ENCODE results near the gene DCTN3.
A peak's percentile ranks its signal among the peaks of the same experiment; 100 is the strongest.

DCTN3 gene

DNA sequence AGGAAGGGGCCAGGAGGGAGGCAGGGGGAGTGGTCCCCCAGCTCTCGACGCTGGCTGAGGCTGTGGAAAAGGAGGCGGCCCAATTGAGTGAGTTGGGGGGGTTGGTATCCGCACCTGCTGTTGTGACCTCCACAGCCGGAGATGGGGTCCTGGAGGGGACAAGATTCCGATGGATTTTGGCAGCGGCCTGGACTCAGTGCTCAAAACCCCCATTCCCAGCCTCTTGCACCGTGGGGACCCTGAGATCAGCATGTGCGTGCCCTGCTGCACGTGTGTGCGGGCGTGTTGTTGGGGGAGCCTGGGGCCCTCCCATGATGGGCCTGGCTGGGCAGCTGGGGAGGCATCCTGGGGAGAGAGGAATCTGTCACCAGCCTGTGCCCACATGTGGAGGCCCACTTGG is 45.7 kb downstream of the DCTN3 start:
- Mint-ChIP-seq H3K9me3 (no peaks in the 10 kb centered on the region), H3K27me3 (peaks cover 64% of the 10 kb centered on the region)

DNA sequence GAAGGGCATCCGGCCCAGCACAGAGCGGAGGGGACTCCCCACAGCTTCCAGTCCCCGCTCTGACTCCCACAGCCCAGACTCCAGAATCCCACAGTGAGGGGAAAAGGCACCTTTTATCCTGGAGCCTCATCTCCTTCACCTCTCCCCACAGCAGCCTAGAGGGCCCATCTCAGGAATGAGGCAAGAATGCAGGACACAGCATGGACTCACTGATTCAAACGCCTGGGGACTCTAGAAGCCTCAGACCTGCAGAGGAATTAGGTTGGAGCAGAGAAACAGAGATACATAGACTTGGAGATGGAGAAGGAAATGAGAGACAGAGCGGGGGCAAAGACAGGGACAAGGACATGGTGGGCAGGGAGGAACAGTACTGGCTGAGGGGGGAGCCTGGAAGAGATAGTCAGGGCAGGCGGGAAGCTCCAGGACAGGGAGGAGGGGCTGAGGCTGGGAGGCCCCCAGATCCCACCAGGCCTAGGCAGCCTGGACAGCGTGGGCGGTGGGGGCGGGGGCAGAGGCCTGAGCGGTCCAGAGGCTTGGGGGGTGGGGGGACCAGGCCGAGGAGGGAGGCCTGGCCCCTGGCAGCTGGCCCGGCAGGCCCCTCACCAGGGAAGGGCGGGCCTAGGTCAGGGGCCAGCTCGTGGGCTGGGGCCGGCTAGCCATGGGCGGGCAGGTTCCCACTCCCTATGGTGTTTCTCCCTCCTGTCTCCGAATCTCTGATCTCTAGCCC is 46.5 kb downstream of the DCTN3 start:
- H3K36me3 Mint-ChIP-seq (ENCODE audit: low read depth), result no peaks in the 10 kb centered on the region
- H3K27me3 Mint-ChIP-seq, result peaks cover 59% of the 10 kb centered on the region
- intact Hi-C loops (cut with micrococcal nuclease), result no loop called here
- H3K4me3 Mint-ChIP-seq, result no peak overlapping the region
- H3K4me1 Mint-ChIP-seq (ENCODE audit: low read depth), result peaks cover 6% of the 10 kb centered on the region
- H3K27ac Mint-ChIP-seq, result no peak overlapping the region
- H3K9me3 Mint-ChIP-seq, result no peaks in the 10 kb centered on the region

More for the DNA sequence above, 45.7 kb downstream of the DCTN3 start:
- intact Hi-C loops (cut with micrococcal nuclease), result no loop called here
- Mint-ChIP-seq H3K4me3 (no peak overlapping the region), H3K36me3 (ENCODE audit: low read depth) (no peaks in the 10 kb centered on the region), H3K27ac (no peak overlapping the region), H3K4me1 (ENCODE audit: low read depth) (peaks cover 6% of the 10 kb centered on the region)

DNA sequence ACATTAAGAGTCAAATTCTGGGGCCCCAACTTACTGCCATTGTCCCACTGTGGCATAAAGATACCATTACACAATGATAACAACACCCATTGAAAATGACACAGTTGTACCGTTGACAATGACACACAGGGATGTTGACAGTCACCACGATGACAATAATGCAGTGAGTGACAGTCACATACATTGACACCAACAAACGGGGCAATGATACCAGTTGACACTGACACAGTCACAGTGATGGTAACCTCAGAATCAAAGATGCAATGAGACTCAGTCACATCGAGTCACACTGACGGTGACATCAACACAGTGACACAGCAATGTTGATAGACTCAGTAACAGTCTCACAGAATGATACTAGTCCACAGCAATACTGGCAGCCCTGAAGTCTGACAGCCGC is 47.7 kb downstream of the DCTN3 start:
- intact Hi-C loops (cut with micrococcal nuclease), result no loop called here
- no peaks in the 10 kb centered on the region for H3K9me3 Mint-ChIP-seq
- H3K27ac Mint-ChIP-seq, result no peak overlapping the region
- H3K4me3 Mint-ChIP-seq, result no peak overlapping the region
- H3K4me1 Mint-ChIP-seq (ENCODE audit: low read depth), result peaks cover 3% of the 10 kb centered on the region
- H3K36me3 Mint-ChIP-seq (ENCODE audit: low read depth), result no peaks in the 10 kb centered on the region
- H3K27me3 Mint-ChIP-seq, result peaks cover 58% of the 10 kb centered on the region

DNA sequence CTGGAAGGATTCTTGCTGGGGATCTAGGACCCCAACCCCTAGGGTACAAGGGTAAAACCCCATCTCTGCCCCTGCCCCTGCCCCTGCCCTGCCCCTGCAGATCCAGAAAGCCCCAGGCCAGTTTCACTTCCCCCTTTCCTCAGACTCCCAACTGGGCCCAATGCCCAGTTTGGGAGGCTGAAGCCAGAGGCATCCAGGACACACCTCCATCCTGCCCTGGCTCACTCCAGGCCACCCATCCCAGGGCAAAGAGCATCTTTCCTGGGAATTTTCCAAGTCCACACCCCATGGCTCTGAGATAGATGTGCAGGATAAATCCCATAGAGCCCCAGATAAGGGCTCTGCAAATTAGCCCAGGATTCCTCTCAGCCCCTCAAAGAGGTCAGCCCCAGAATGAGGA is 48.2 kb downstream of the DCTN3 start:
- H3K27me3 Mint-ChIP-seq, result peaks cover 55% of the 10 kb centered on the region
- H3K27ac Mint-ChIP-seq, result no peak overlapping the region
- H3K4me3 Mint-ChIP-seq, result no peak overlapping the region
- intact Hi-C loops (cut with micrococcal nuclease), result no loop called here
- H3K36me3 Mint-ChIP-seq (ENCODE audit: low read depth), result no peaks in the 10 kb centered on the region
- H3K9me3 Mint-ChIP-seq, result no peaks in the 10 kb centered on the region
- no peaks in the 10 kb centered on the region for H3K4me1 Mint-ChIP-seq (ENCODE audit: low read depth)

DNA sequence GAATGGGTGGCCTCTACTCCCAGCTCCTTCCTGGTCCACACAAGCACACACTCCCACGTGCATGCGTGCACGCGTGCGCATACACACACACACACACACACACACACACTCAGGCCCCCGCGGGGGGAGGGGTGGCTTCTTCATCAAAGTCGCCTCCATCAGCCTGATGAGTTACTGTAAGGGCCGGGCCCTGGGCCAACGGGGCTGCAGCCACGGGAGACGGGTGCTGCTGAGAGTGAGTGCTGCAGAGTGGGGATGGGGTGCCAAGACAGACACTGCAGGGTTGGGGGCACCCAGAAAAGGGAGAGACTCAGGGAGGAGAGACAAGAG is 48.8 kb downstream of the DCTN3 start:
- no peaks in the 10 kb centered on the region for H3K9me3 Mint-ChIP-seq
- peaks cover 53% of the 10 kb centered on the region for H3K27me3 Mint-ChIP-seq
- no peaks in the 10 kb centered on the region for H3K4me1 Mint-ChIP-seq (ENCODE audit: low read depth)

DNA sequence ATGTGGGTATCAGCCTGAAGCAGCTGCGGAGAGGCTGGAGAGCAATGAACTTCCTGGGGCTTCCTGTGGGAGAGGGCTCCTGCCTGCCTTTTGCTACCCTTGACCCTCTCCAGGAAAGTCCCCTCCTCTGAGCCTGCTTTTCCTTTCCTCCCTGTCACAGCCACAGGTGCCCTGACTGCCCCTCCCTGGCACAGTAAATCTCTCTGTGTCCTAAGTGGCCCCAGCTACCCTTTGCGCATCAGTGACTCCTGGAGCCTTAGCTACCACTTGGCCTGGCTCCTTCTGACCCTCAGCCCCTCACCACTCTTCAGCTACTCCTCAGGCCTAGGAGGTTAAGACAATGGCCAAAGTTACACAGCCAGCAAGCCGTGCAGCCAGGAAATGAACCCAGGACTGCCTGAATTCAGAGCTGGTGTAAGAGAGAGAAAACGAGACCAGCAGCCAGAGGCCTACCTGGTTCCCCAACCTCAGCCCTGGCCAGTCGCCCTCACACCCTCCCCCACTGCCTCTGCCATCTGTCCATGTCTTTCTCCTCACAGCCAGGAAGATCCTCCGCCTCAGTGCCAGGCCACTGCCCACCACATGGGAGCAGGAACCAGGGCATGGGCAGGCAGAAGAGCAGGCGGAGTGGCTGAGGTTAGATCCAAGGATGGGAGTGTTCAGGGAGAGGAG is 49.4 kb downstream of the DCTN3 start:
- H3K27ac Mint-ChIP-seq, result no peak overlapping the region
- no peaks in the 10 kb centered on the region for H3K9me3 Mint-ChIP-seq
- intact Hi-C loops (cut with micrococcal nuclease), result no loop called here
- H3K27me3 Mint-ChIP-seq, result peaks cover 50% of the 10 kb centered on the region
- no peak overlapping the region for H3K4me3 Mint-ChIP-seq
- H3K36me3 Mint-ChIP-seq (ENCODE audit: low read depth), result no peaks in the 10 kb centered on the region
- no peaks in the 10 kb centered on the region for H3K4me1 Mint-ChIP-seq (ENCODE audit: low read depth)

More for the DNA sequence above, 48.8 kb downstream of the DCTN3 start:
- H3K27ac Mint-ChIP-seq, result peak overlapping the region; percentile 1
- H3K36me3 Mint-ChIP-seq (ENCODE audit: low read depth), result no peaks in the 10 kb centered on the region
- H3K4me3 Mint-ChIP-seq, result no peak overlapping the region
- intact Hi-C loops (cut with micrococcal nuclease), result no loop called here

DNA sequence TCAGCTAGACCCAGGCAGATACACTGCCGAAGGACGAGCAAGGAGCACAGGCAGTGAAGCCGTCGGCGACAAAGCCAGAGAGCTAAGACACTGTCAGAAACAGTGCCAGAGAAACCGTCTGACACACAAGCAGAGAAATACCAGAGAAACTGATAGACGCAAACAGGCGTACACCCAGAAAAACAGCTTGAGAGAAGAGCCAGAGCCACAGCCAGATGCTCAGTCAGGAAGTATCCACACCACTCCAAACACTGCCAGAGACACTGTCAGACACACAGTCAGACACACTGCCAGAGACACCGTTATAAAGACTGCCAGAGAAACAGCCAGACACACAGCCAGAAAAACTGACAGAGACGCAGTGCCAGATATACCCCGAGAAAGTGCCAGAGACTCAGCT is 49.9 kb downstream of the DCTN3 start:
- Mint-ChIP-seq H3K4me3 (no peak overlapping the region), H3K9me3 (no peaks in the 10 kb centered on the region), H3K36me3 (ENCODE audit: low read depth) (no peaks in the 10 kb centered on the region), H3K27ac (no peak overlapping the region), H3K27me3 (peaks cover 48% of the 10 kb centered on the region), H3K4me1 (ENCODE audit: low read depth) (no peaks in the 10 kb centered on the region)
- intact Hi-C loops (cut with micrococcal nuclease), result no loop called here

DNA sequence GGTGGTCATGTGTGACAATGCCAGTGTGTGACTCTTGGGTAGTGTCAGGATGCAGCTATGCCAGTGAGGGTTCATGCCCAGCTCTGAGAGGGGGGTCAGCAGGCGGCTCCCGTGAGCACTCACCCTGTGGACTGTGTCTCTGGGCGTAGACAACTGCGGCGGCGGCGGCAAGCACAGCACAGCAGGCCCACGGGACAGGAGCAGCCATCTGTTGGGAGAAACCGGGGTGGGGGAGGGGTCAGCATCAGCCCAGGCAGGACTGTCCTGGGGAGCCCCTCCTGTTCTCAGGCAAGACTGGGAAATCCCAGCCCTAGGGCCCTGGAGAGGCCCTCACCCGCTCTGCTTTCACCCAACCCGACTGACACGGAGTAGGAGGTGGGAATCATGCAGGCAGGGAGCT is 51.5 kb downstream of the DCTN3 start:
- H3K27me3 Mint-ChIP-seq, result peaks cover 46% of the 10 kb centered on the region
- intact Hi-C loops (cut with micrococcal nuclease), result no loop called here
- no peak overlapping the region for H3K27ac Mint-ChIP-seq
- no peaks in the 10 kb centered on the region for H3K4me1 Mint-ChIP-seq (ENCODE audit: low read depth)
- no peaks in the 10 kb centered on the region for H3K36me3 Mint-ChIP-seq (ENCODE audit: low read depth)
- no peaks in the 10 kb centered on the region for H3K9me3 Mint-ChIP-seq
- no peak overlapping the region for H3K4me3 Mint-ChIP-seq

DNA sequence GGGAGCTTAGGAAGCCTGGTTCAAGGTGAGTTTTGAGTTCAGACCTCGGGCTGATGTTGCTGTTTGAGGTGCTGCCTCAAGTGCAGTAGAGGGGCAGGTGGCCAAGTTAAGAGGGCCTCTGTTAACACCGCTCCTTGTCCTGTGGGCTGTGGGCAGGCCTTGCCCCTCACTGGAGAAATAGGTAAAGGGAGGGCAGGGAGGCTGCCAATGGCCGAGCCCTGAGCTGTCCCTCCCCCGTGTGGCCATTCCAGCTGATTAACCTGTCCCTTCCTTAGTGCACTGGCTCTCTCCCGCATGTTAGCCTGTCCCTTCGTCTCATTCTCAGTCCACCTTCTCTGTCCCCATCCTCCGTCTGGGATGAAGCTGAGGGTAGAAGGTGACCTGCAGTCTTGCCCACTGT is 52.2 kb downstream of the DCTN3 start:
- intact Hi-C loops (cut with micrococcal nuclease), result no loop called here
- H3K4me3 Mint-ChIP-seq, result no peak overlapping the region
- peaks cover 49% of the 10 kb centered on the region for H3K27me3 Mint-ChIP-seq
- H3K27ac Mint-ChIP-seq, result no peak overlapping the region
- H3K36me3 Mint-ChIP-seq (ENCODE audit: low read depth), result no peaks in the 10 kb centered on the region
- H3K4me1 Mint-ChIP-seq (ENCODE audit: low read depth), result no peaks in the 10 kb centered on the region
- no peaks in the 10 kb centered on the region for H3K9me3 Mint-ChIP-seq

DNA sequence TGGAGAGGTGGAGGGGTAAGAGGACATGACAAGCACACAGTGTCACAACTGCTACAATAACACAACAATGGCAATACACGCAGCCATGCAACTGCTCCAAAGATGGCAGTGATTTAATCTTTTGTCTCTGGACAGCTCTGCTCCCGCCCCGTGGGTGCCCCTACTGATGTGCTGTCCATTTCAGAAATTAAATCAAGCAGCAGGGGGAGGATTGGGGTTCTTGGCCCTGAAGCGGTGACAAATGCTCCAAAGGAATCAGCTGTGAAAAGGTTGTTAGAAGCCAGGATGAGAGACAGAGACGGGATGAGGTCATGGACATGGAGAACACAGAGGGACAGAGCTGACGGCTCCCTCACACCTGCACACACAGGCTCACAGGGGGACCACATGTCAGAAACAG is 53.3 kb downstream of the DCTN3 start:
- intact Hi-C loops (cut with micrococcal nuclease), result no loop called here
- Mint-ChIP-seq H3K4me3 (no peak overlapping the region), H3K9me3 (no peaks in the 10 kb centered on the region), H3K27ac (no peak overlapping the region), H3K4me1 (ENCODE audit: low read depth) (no peaks in the 10 kb centered on the region), H3K36me3 (ENCODE audit: low read depth) (no peaks in the 10 kb centered on the region), H3K27me3 (peaks cover 54% of the 10 kb centered on the region)

DNA sequence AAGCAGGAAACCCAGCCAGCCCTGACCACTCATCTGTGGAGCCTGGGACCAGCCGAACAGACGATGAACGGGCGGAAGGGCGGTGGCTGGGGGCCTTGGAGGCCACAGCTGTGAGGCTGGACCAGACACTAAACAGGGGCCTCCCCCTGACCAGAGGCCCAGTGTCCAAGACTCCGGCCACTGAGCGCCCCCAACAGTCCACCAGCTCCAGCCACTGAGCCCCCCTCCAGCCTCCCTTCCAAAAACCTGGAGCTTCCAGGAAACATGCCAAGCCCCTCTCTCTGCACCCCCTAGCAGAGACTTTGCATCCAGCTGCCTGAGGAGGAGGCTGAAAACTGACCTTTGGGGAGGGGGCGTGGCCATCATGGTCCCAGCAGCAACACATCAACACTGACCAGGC is 54.0 kb downstream of the DCTN3 start:
- H3K27ac Mint-ChIP-seq, result no peak overlapping the region
- intact Hi-C loops (cut with micrococcal nuclease), result no loop called here
- H3K4me3 Mint-ChIP-seq, result no peak overlapping the region
- H3K4me1 Mint-ChIP-seq (ENCODE audit: low read depth), result no peaks in the 10 kb centered on the region
- H3K36me3 Mint-ChIP-seq (ENCODE audit: low read depth), result no peaks in the 10 kb centered on the region
- peaks cover 50% of the 10 kb centered on the region for H3K27me3 Mint-ChIP-seq
- no peaks in the 10 kb centered on the region for H3K9me3 Mint-ChIP-seq

DNA sequence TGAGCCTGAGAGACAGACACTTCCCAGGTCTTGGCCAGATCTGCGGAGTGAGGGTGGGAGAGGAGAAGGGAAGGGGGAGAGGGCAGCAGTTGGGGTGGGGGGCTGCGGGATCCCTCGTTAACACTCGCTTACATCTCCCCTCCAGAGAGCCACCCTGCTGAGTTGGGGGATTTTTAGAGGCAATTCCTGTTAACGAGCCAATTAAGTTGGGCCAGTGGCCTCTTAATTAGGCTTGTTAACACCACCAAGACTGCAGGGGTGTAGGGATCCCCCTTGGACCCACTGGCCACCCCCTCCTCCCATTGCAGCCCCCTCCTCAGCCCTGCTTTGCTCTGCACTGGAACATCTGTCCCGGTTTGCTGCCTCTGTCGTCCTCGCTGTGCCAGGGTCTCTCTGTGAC is 54.4 kb downstream of the DCTN3 start:
- H3K4me3 Mint-ChIP-seq, result no peak overlapping the region
- H3K4me1 Mint-ChIP-seq (ENCODE audit: low read depth), result no peaks in the 10 kb centered on the region
- no peaks in the 10 kb centered on the region for H3K36me3 Mint-ChIP-seq (ENCODE audit: low read depth)
- H3K27ac Mint-ChIP-seq, result no peak overlapping the region
- H3K9me3 Mint-ChIP-seq, result no peaks in the 10 kb centered on the region
- intact Hi-C loops (cut with micrococcal nuclease), result no loop called here
- peaks cover 51% of the 10 kb centered on the region for H3K27me3 Mint-ChIP-seq

DNA sequence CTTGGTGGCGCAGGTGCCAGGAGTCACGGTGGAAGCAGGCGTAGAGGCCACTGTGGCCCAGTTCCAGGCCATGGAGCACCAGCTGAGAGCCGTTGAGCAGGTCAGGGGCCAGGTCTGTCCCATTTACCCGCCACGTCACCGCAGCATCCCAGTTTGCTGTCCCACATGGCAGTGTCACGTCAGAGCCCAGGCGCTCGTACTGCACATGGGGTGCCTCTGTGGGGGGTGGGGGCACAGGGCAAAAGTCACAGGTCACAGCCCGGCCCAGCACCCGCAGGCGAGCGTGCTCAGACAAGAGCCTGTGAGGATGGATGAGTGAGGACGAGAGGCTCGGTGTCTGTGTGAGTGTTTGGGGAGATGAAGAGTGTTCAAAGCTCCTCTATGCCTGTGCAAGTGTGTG is 55.7 kb downstream of the DCTN3 start:
- Mint-ChIP-seq H3K27ac (no peak overlapping the region), H3K9me3 (no peaks in the 10 kb centered on the region), H3K27me3 (peaks cover 51% of the 10 kb centered on the region), H3K36me3 (ENCODE audit: low read depth) (no peaks in the 10 kb centered on the region), H3K4me3 (no peak overlapping the region), H3K4me1 (ENCODE audit: low read depth) (peaks cover 7% of the 10 kb centered on the region)
- intact Hi-C loops (cut with micrococcal nuclease), result no loop called here

Data from dendritic cell treated with granulocyte-macrophage colony-stimulating factor and Interleukin-4, amounts not matched to agents 40 ng/mL and 50 ng/mL, for 4 days (primary cell).